NCI-H2029 (cell line): ENCODE results near the gene RBMS1.
A peak's percentile ranks its signal among the peaks of the same experiment; 100 is the strongest.
"Not testable (repeated sequence)": the region's sequence is repeated elsewhere in the genome, so short reads cannot be mapped to it uniquely, and the experiment has no call there.

ENCODE experiments used
- DNase-seq: peaks from one replicate; lab custom pipeline; 2025; lab: John Stamatoyannopoulos, UW

Gene RBMS1

GRCh38 chr2:160380000-160380570, 113.5 kb downstream of the RBMS1 start:
- no peak for DNase-seq

- no peak for DNase-seq
Observed at GRCh38 chr2:160379399-160379798, 114.2 kb downstream of the RBMS1 start.

- no peak for DNase-seq
Observed at GRCh38 chr2:160377204-160377995, 116.2 kb downstream of the RBMS1 start.

GRCh38 chr2:160376576-160376975, 117.0 kb downstream of the RBMS1 start:
- DNase-seq, result no peak

- DNase-seq, result no peak
Observed at GRCh38 chr2:160375802-160376469, 117.7 kb downstream of the RBMS1 start.

- DNase-seq, result no peak
Observed at GRCh38 chr2:160375037-160375436, 118.6 kb downstream of the RBMS1 start.

- no peak for DNase-seq
Observed at GRCh38 chr2:160373666-160374065, 119.9 kb downstream of the RBMS1 start.

GRCh38 chr2:160373263-160373662, 120.3 kb downstream of the RBMS1 start:
- DNase-seq, result no peak

- DNase-seq, result no peak
Observed at GRCh38 chr2:160372585-160372984, 121.0 kb downstream of the RBMS1 start.

- no peak for DNase-seq
Observed at GRCh38 chr2:160372010-160372356, 121.6 kb downstream of the RBMS1 start.

- DNase-seq, result peak; percentile 63
Observed at GRCh38 chr2:160371251-160372009, 122.2 kb downstream of the RBMS1 start.

GRCh38 chr2:160368988-160369930, 124.3 kb downstream of the RBMS1 start:
- no peak for DNase-seq

- no peak for DNase-seq
Observed at GRCh38 chr2:160367887-160368286, 125.7 kb downstream of the RBMS1 start.

- not testable (repeated sequence) for DNase-seq
Observed at GRCh38 chr2:160367139-160367538, 126.5 kb downstream of the RBMS1 start.

GRCh38 chr2:160366474-160366873, 127.1 kb downstream of the RBMS1 start:
- DNase-seq, result no peak

GRCh38 chr2:160365716-160366367, 127.8 kb downstream of the RBMS1 start:
- DNase-seq, result peak; percentile 8

GRCh38 chr2:160364364-160364763, 129.2 kb downstream of the RBMS1 start:
- DNase-seq, result no peak

- no peak for DNase-seq
Observed at GRCh38 chr2:160363961-160364360, 129.6 kb downstream of the RBMS1 start.

GRCh38 chr2:160363055-160363454, 130.6 kb downstream of the RBMS1 start:
- DNase-seq, result no peak

- DNase-seq, result no peak
Observed at GRCh38 chr2:160362541-160362940, 131.1 kb downstream of the RBMS1 start.

- DNase-seq, result no peak
Observed at GRCh38 chr2:160362018-160362417, 131.6 kb downstream of the RBMS1 start.
